Heart right ventricle (tissue), 16 donors: ENCODE results near the gene GPR65. TPM values are rescaled to one million over a fixed set of nuclear protein-coding genes. Genes with fewer than 3 reads are reported as not detected.

Source experiments
- ATAC-seq, 8 donors: fragments of 200-7000 bp; cut with Tn5 transposase; one replicate each; pipeline ENCODE4 v1.9.1; 2020; ENCODE audit warnings: mild to moderate bottlenecking in 8 of 8, moderate library complexity in 8 of 8, moderate number of reproducible peaks in 1 of 8
- DNase-seq, 2 donors: peaks; one replicate each; pipeline ENCODE4 v3.0.0-alpha.2; 2020
- H3K27ac ChIP-seq, 10 donors: fragments of 200-600 bp; sonication (generic) in 2 of 10; one replicate each; pipeline versions ENCODE4 v1.5.0 to v1.8.0; 2020 to 2022; ENCODE audit warnings: mild to moderate bottlenecking in 3 of 10
- H3K27me3 ChIP-seq, 7 donors: fragments of 200-600 bp; one replicate each; pipeline ENCODE4 v1.8.0; 2021 to 2022; ENCODE audit warnings: mild to moderate bottlenecking in 2 of 7
- H3K36me3 ChIP-seq, 9 donors: fragments of 200-600 bp; sonication (generic) in 1 of 9; one replicate each; pipeline versions ENCODE4 v1.5.0 to v1.8.0; 2020 to 2022; ENCODE audit warnings: mild to moderate bottlenecking in 2 of 9
- H3K4me1 ChIP-seq, 9 donors: fragments of 200-600 bp; sonication (generic) in 1 of 9; one replicate each; pipeline versions ENCODE4 v1.5.0 to v1.8.0; 2020 to 2022; ENCODE audit warnings: mild to moderate bottlenecking in 4 of 9
- H3K4me3 ChIP-seq, 10 donors: fragments of 200-600 bp; sonication (generic) in 2 of 10; one replicate each; pipeline versions ENCODE4 v1.5.0 to v1.8.0; 2020 to 2022; ENCODE audit warnings: mild to moderate bottlenecking in 7 of 10, moderate library complexity in 2 of 10
- H3K9me3 ChIP-seq, 11 donors: fragments of 200-600 bp in 10 of 11; sonication (generic) in 2 of 11; one replicate each; pipeline versions ENCODE4 v1.5.0 to v1.8.0; 2013 to 2022; ENCODE audit warnings: mild to moderate bottlenecking in 2 of 11, control low read depth in 1 of 11, moderate library complexity in 1 of 11
- CTCF ChIP-seq, 9 donors: fragments of 200-600 bp; sonication (generic) in 2 of 9; IDR thresholded peaks; one replicate each; pipeline versions ENCODE4 v1.5.0 to v1.8.0; 2021 to 2022; ENCODE audit warnings: antibody characterized with exemption in 9 of 9, mild to moderate bottlenecking in 5 of 9, moderate library complexity in 1 of 9
- WGBS, 2 donors: extraction: QIAGEN DNeasy Blood & Tissue Kit; methylation state at CpG; one replicate each; pipeline ENCODE4 v1.1.7; 2013; ENCODE audit warnings: inconsistent platforms in 1 of 2; 5-methylcytosine and 5-hydroxymethylcytosine counted together
- intact Hi-C, 10 donors: fragments of 100-400 bp; cut with DNase I; formaldehyde crosslinking; loops; one replicate each; pipeline versions ENCODE4 v1.11.1 to v1.14.2; 2022
- polyA plus RNA-seq, 2 donors: library from polyadenylated mRNA; stranded (reverse); fragments of 200-250 nt; gene quantifications; one replicate each; pipeline ENCODE4 v1.2.3, GENCODE V29; 2013
- total RNA-seq, 10 donors: library from RNA; stranded (reverse); fragmentation: NEBNext Ultra II Directional in 3 of 10; extraction: Animal tissue kit (Norgen Biotek cat#: 25700) in 3 of 10; gene quantifications; one replicate each; pipeline versions ENCODE4 v1.2.1 to v1.2.4, GENCODE V29; 2021 to 2023
- donor health status: Arrhythmogenic right ventricular cardiomyopathy.
- donor health status: ischemic (EF 13 %, LVEDD 7.1; RV severe dilation, severe dysfunction).
- donor health status: healthy with polysubstance abuse.
- donor health status: DM: no; HTN: yes; CAD: no.
- donor health status: DM: no; HTN: no; CAD: no.
- donor health status: ischemic (EF 25% LVEDD 6.9; RV normal size, moderate dysfunction).
- donor health status: ischemic (EF 25% LVEDD 5.7; RV mildly dilated, moderate dysfunction).
- donor health status: healthy.
- donor health status: DM: yes; HTN: yes; CAD: no.
- donor health status: Ischemic cardiomyopathy.
- donor health status: ischemic (EF 35%, LVEDD 5.7; RV mildly dilated, moderate dysfunction).
- donor health status: nonischemic (EF 11% LVEDD 7.7; RV severe dilation, severe dysfunction).
- donor health status: DM: yes; HTN: yes; CAD: no.
- donor health status: PGD.
- donor health status: ischemic (EF 29% LVEDD 5.4; RV normal size, mild dysfunction).
- donor health status: nonischemic (EF 23%, LVEDD 6.1; RV moderate dilation, normal function).

Gene GPR65
- total and polyA plus RNA-seq, 12 donors, result 0.09 to 3.2 (median 0.29) TPM

DNA sequence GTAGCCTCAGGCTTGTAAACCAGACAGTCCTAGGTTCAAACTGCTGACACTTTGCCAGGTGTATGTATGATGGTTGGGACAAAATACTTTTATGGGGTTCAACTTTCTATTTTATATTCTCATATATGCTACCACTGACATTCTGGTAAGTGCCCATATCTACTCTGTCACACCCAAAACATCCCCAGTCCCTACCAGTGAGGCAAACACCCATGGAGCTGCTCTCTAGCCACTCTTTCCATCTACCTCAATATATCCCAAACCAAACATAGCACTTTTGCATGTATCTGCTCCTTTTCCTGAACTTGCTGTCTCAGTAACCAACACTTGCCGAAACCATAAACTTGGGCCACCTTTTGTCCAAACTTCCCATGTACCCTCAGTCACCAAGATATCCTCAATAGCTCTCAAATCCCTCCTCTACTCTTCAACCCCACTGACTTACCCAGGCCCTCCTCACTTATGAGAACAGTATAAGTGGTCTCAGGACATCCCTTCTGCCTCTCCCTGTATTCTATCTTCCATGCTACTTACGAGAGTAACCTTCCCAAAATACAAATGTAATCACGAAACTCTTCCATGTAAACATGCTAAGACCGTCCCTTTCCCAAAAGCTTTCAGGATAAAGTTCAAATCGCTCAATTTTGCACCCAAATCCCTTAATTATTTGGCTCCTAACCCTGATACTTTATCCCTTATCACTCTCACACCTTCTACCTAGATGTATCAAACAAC lies 15.5 kb upstream of the GPR65 start:
- Histone ChIP-seq H3K4me3 (no peak overlapping the region), H3K4me1 (peaks cover 0 to 37% (median 12%) of the 10 kb centered on the region in 9 donors), H3K27me3 (no peaks in the 10 kb centered on the region), H3K27ac (no peak overlapping the region), H3K36me3 (peaks cover 0 to 28% (median 0%) of the 10 kb centered on the region in 9 donors), H3K9me3 (no peaks in the 10 kb centered on the region)
- intact Hi-C loops, result no loop called here
- TF ChIP-seq CTCF (IDR thresholded peaks at IDR 0.05), result no peak
- whole genome bisulfite sequencing, 2 donors, result 95 to 96% methylated on average over 5 of the region's 5 CpGs
- ATAC-seq, result no peak
- no peak for DNase-seq

GRCh38 chr14:87989956-87990299 lies 15.0 kb upstream of the GPR65 start:
- H3K4me3 ChIP-seq, result no peak overlapping the region
- H3K27me3 ChIP-seq, result no peaks in the 10 kb centered on the region
- H3K4me1 ChIP-seq, result peaks cover 0 to 38% (median 12%) of the 10 kb centered on the region in 9 donors
- H3K9me3 ChIP-seq, result no peaks in the 10 kb centered on the region
- DNase-seq (no peak), ATAC-seq (no peak)
- WGBS, 2 donors, result 93 to 94% methylated on average over 2 of the region's 2 CpGs
- no peak overlapping the region for H3K27ac ChIP-seq
- TF ChIP-seq CTCF (IDR thresholded peaks at IDR 0.05), result no peak
- H3K36me3 ChIP-seq, result peaks cover 0 to 24% (median 0%) of the 10 kb centered on the region in 9 donors
- intact Hi-C loops, result loop anchor here in 1 of 10 donors (10.0 kb wide), 1 partner anchor 395 kb away; the partner anchor contains the start of gene SPATA7

GRCh38 chr14:87990682-87991081 lies 14.3 kb upstream of the GPR65 start:
- 86 to 91% methylated on average over 4 of the region's 4 CpGs for WGBS, 2 donors
- Histone ChIP-seq H3K27me3 (no peaks in the 10 kb centered on the region), H3K27ac (peak overlapping the region in 3 of 10 donors; percentile 4 to 99 (median 97)), H3K4me1 (peaks cover 0 to 45% (median 12%) of the 10 kb centered on the region in 9 donors), H3K4me3 (no peak overlapping the region), H3K36me3 (peaks cover 0 to 17% (median 0%) of the 10 kb centered on the region in 9 donors), H3K9me3 (no peaks in the 10 kb centered on the region)
- TF ChIP-seq CTCF (IDR thresholded peaks at IDR 0.05), result no peak
- intact Hi-C loops, result loop anchor here in 1 of 10 donors (10.0 kb wide), 1 partner anchor 394 kb away; the partner anchor contains the start of gene SPATA7
- DNase-seq, result no peak
- no peak for ATAC-seq

- WGBS, 2 donors, result 4 to 5% methylated on average over 20 of the region's 20 CpGs
- DNase-seq, result no peak
- Histone ChIP-seq H3K4me1 (peaks cover 0 to 54% (median 18%) of the 10 kb centered on the region in 9 donors), H3K9me3 (no peaks in the 10 kb centered on the region), H3K27me3 (no peaks in the 10 kb centered on the region), H3K4me3 (peak overlapping the region; percentile 31 to 88 (median 78)), H3K27ac (peak overlapping the region; percentile 78 to 99 (median 94)), H3K36me3 (peaks cover 0 to 2% (median 0%) of the 10 kb centered on the region in 9 donors)
- intact Hi-C loops, result loop anchor here in 1 of 10 donors (10.0 kb wide), 1 partner anchor 392 kb away; the partner anchor contains the start of gene SPATA7
- TF ChIP-seq CTCF (IDR thresholded peaks at IDR 0.05), result no peak
- ATAC-seq, result peak; percentile 26 to 63 (median 41)
These were observed 12.6 kb upstream of the GPR65 start for GRCh38 chr14:87992346-87992717.
